Measurements from ENCODE around the gene TMEM179. TPM values are rescaled to one million over a fixed set of nuclear protein-coding genes. Genes with fewer than 3 reads are reported as not detected.

TMEM179 gene
- total RNA-seq, 1 donor: not detected

DNA sequence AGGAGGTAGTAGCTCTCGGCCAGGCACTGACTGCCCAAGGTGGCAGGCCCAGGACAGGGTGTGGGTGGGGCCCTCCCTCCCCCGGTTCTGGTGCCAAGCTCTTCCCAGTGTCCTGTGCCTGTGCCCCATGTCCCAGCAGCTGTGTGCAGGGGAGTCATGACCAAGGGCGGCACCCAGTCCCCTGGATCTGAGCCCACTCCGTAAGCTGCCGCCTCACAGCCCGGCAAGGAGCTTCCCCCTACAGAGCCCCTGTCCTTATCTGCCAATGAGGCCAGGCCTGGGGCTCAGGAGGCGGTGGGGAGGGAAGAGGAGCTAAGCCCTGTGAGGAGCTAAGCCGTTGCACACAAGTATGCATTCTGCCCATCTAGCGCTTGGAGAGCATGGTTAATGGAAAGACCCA lies 30.6 kb downstream of the TMEM179 start:
- no peak for TF ChIP-seq CTCF (IDR thresholded peaks at IDR 0.05; ENCODE audit: insufficient read depth, low read length)
- H3K4me3 ChIP-seq (ENCODE audit: low read depth, low read length): no peak overlapping the region
- DNase-seq (ENCODE audit: low read depth): no peak

DNA sequence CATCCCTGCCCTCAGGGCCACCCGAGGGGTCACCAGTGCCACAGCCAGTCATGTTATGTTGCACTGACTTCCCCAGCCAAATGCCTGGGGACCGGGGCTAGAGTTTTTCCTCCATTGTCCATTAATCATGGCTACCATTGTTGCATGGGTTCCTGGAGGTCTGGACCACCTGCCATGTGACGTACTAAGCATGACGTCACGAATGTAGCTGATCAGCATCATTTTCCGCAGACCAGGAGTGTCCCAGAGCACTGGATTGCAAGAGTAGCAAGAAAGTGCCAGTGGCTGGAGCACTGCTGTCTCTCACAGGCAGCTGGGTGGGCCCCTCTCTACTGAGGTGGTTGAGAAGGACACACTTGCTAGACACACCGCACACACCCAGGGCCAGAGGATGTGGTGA lies 31.9 kb downstream of the TMEM179 start:
- no peak overlapping the region for H3K4me3 ChIP-seq (ENCODE audit: low read depth, low read length)
- no peak for DNase-seq (ENCODE audit: low read depth)
- no peak for TF ChIP-seq CTCF (IDR thresholded peaks at IDR 0.05; ENCODE audit: insufficient read depth, low read length)

DNA sequence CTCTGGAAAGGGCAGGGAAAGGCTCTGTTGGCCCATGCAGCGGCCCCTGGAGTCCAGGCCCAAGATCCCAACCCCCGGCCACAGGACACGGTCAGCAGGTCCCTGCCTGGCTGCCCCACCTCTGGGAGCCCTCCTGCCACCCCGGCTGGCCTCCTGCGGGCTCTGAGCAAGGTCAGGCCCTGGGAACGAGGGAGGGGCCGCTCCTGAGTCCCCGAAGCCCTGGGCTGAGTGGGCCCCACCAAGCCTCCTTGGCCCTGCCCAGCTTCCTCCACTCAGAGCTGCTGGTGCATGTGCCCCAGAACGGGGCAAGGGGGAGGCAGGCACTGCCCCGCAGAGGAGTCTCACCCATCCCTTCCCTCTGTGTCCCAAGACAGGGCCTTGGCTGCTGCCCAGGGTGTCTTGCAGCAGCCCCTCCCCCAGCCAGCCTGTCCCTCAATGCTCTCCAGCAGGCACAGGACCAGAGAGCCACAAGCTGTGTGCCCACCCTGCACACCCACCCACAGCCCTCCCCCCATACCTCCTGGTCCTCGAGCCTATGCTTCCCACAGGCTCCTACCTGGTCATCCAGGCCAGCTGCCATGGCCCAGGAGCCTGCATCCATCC lies 32.4 kb downstream of the TMEM179 start:
- no peak for TF ChIP-seq CTCF (IDR thresholded peaks at IDR 0.05; ENCODE audit: insufficient read depth, low read length)
- no peak for DNase-seq (ENCODE audit: low read depth)
- H3K4me3 ChIP-seq (ENCODE audit: low read depth, low read length): no peak overlapping the region

GRCh38 chr14:104571246-104571645 lies 33.3 kb downstream of the TMEM179 start:
- DNase-seq (ENCODE audit: low read depth): no peak
- no peak for TF ChIP-seq CTCF (IDR thresholded peaks at IDR 0.05; ENCODE audit: insufficient read depth, low read length)
- H3K4me3 ChIP-seq (ENCODE audit: low read depth, low read length): no peak overlapping the region

- TF ChIP-seq CTCF (IDR thresholded peaks at IDR 0.05; ENCODE audit: insufficient read depth, low read length): no peak
- H3K4me3 ChIP-seq (ENCODE audit: low read depth, low read length): no peak overlapping the region
- no peak for DNase-seq (ENCODE audit: low read depth)
Measured at GRCh38 chr14:104569435-104569834, 35.1 kb downstream of the TMEM179 start.

DNA sequence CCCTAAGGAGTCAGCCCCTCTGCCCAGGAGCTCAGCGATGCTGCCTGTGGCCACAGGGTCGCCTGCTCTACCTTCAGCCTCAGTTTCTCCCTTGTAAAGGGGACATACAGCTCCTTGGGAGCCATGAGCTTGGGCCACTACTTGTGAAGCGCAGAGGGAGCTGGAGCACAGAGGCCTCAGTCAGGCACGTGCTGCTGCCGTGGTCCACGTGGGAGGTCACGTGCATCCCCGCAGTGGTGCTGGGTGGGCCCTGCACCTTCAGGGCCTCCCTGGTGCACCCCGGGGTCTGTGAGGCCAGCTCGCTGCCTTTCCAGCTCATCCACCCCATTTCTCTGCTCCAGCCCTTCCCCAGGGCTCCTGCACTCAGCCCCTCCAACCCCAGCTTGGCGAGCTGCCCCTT lies 36.0 kb downstream of the TMEM179 start:
- no peak for TF ChIP-seq CTCF (IDR thresholded peaks at IDR 0.05; ENCODE audit: insufficient read depth, low read length)

GRCh38 chr14:104567957-104568225 lies 36.7 kb downstream of the TMEM179 start:
- no peak for TF ChIP-seq CTCF (IDR thresholded peaks at IDR 0.05; ENCODE audit: insufficient read depth, low read length)
- no peak overlapping the region for H3K4me3 ChIP-seq (ENCODE audit: low read depth, low read length)
- no peak for DNase-seq (ENCODE audit: low read depth)

More for the DNA sequence above, 36.0 kb downstream of the TMEM179 start:
- no peak for DNase-seq (ENCODE audit: low read depth)
- no peak overlapping the region for H3K4me3 ChIP-seq (ENCODE audit: low read depth, low read length)

Data from fibroblast of the aortic adventitia (primary cell).